GM12878 (cell line): ENCODE measurements around the gene ZNF813. TPM values are rescaled to one million over a fixed set of nuclear protein-coding genes. Genes with fewer than 3 reads are reported as not detected.
"Not testable (repeated sequence)": the region's sequence is repeated elsewhere in the genome, so short reads cannot be mapped to it uniquely, and the experiment has no call there.

Experiments
- ATAC-seq: fragments of 200-7000 bp; cut with Tn5 transposase; 3 replicates; pipeline ENCODE4 v1.9.1; 2020; ENCODE audit warnings: mild to moderate bottlenecking, moderate library complexity
- BruUV-seq: library from RNA; stranded (reverse); fragments of 400-500 nt; replicated peaks from 2 replicates; lab custom pipeline; 2021; lab: Mats Ljungman, UMichigan
- CTCF ChIA-PET: fragments of 300-600 bp; sonication (Branson Sonifier 250); formaldehyde crosslinking; extraction: SDS; loops from one replicate; lab custom pipeline; 2021; ENCODE audit warnings: inconsistent platforms; lab: Yijun Ruan, JAX
- POLR2A ChIA-PET: fragments of 350-600 bp; formaldehyde crosslinking; extraction: SDS; loops from one replicate; lab custom pipeline; 2021; ENCODE audit warnings: inconsistent platforms; lab: Charles Lee
- RAD21 ChIA-PET: fragments of 300-600 bp; sonication (Branson Sonifier 250); formaldehyde crosslinking; loops from one replicate; lab custom pipeline; 2023; ENCODE audit warnings: antibody characterized with exemption; ENCODE audit not compliant: unreplicated experiment; lab: Charles Lee
- SMC1A ChIA-PET: fragments of 300-600 bp; sonication (Branson Sonifier 250); formaldehyde crosslinking; loops from one replicate; lab custom pipeline; 2023; ENCODE audit not compliant: unreplicated experiment, uncharacterized antibody; lab: Charles Lee
- DNase-seq: peaks from one replicate; pipeline ENCODE4 v3.0.0-alpha.2; 2011; ENCODE audit warnings: low read depth, low spot score
- FAIRE-seq: peaks from 3 replicates; lab custom pipeline; 2011; peaks lifted over from hg19 to GRCh38; lab: Jason Lieb, UNC
- H2AFZ ChIP-seq: 2 replicates; pipeline ENCODE4 v1.6.0; 2011; ENCODE audit warnings: low read depth, low read length, control low read depth; ENCODE audit not compliant: control insufficient read depth
- H3K27ac ChIP-seq: 2 replicates; pipeline ENCODE4 v1.5.1; 2011; ENCODE audit warnings: control low read depth; ENCODE audit not compliant: control insufficient read depth, insufficient read depth
- H3K27me3 ChIP-seq, 2 experiments: replicated peaks in 1 of 2; 2 replicates each; pipeline versions ENCODE4 v1.6.0 to v1.6.1; 2011; ENCODE audit warnings: low read length in 1 of 2; ENCODE audit not compliant: control insufficient read depth in 2 of 2, insufficient read depth in 2 of 2
- H3K36me3 ChIP-seq, 2 experiments: 2 replicates each; pipeline ENCODE4 v1.5.1; 2011; ENCODE audit warnings: low read length in 1 of 2; ENCODE audit not compliant: control insufficient read depth in 2 of 2, insufficient read depth in 2 of 2
- H3K4me1 ChIP-seq: 2 replicates; pipeline ENCODE4 v1.6.1; 2011; ENCODE audit warnings: mild to moderate bottlenecking, low read length, moderate library complexity, mixed read lengths; ENCODE audit not compliant: control insufficient read depth, insufficient read depth
- H3K4me2 ChIP-seq: 2 replicates; pipeline ENCODE4 v1.6.0; 2011; ENCODE audit warnings: control low read depth; ENCODE audit not compliant: control insufficient read depth, insufficient read depth
- H3K4me3 ChIP-seq: fragments of 200-600 bp; sonication (generic); 2 replicates; pipeline ENCODE4 v1.5.1; 2016
- H3K79me2 ChIP-seq: 2 replicates; pipeline ENCODE4 v1.6.0; 2011; ENCODE audit warnings: low read length; ENCODE audit not compliant: control insufficient read depth, insufficient read depth
- H3K9ac ChIP-seq: 2 replicates; pipeline ENCODE4 v1.8.0; 2011; ENCODE audit warnings: low read length, control low read depth, mixed read lengths; ENCODE audit not compliant: control insufficient read depth, insufficient read depth
- H3K9me3 ChIP-seq: replicated peaks from 3 replicates; pipeline ENCODE4 v1.5.1; 2011; ENCODE audit warnings: mild to moderate bottlenecking, low read length; ENCODE audit not compliant: control insufficient read depth, insufficient read depth
- H4K20me1 ChIP-seq: 2 replicates; pipeline ENCODE4 v1.6.0; 2011; ENCODE audit not compliant: control insufficient read depth, insufficient read depth
- CHD1 ChIP-seq: IDR thresholded peaks from 2 replicates; pipeline ENCODE4 v1.6.1; 2012; ENCODE audit warnings: low read depth, low read length, improper control_type of control experiment
- E2F8 ChIP-seq: fragments of 450-650 bp; IDR thresholded peaks from 2 replicates; pipeline ENCODE4 v1.6.1; 2018; ENCODE audit warnings: mild to moderate bottlenecking, low read depth, moderate library complexity; ENCODE audit not compliant: partially characterized antibody
- MEF2A ChIP-seq: IDR thresholded peaks from 2 replicates; pipeline ENCODE4 v1.6.1; 2011; ENCODE audit warnings: low read depth, mild to moderate bottlenecking, low read length, moderate library complexity; ENCODE audit not compliant: insufficient read depth
- MXI1 ChIP-seq: fragments of 150-350 bp; IDR thresholded peaks from 2 replicates; pipeline ENCODE4 v1.6.1; 2011; ENCODE audit warnings: low read depth, mild to moderate bottlenecking, inconsistent platforms, low read length, improper control_type of control experiment
- WGBS: methylation state at CpG from one replicate; pipeline ENCODE4 v1.1.6; 2016; ENCODE audit warnings: low lambda C conversion rate; ENCODE audit not compliant: insufficient replicate concordance, insufficient coverage; ENCODE audit errors: missing lambda C conversion rate; 5-methylcytosine and 5-hydroxymethylcytosine counted together
- in situ Hi-C: fragments of 300-500 bp; cut with MboI; formaldehyde crosslinking; loops from 9 replicates; pipeline ENCODE4 v1.14.3; 2018; ENCODE audit warnings: mixed read lengths
- intact Hi-C: fragments of 100-400 bp; cut with micrococcal nuclease; formaldehyde crosslinking; loops from one replicate; pipeline ENCODE4 v1.14.2; 2022; ENCODE audit not compliant: unreplicated experiment
- polyA plus RNA-seq, 11 experiments: library from polyadenylated mRNA; depleted of rRNA in 4 of 11; unstranded in 6 of 11; stranded (reverse) in 5 of 11; fragments of >200 nt; fragmentation: Nextera tagmentation in 4 of 11; fragmentation: Illumina TruSeq in 1 of 11; extraction: Ambion mirVana in 4 of 11; extraction: Trizol in 1 of 11; gene quantifications; 1 replicate in 1 of 11; 2 replicates in 10 of 11; pipeline versions ENCODE4 v1.2.1 to v1.2.3, GENCODE V29; 2011 to 2016; ENCODE audit warnings: inconsistent platforms in 2 of 11, missing spikeins in 2 of 11, low read depth in 1 of 11
- total RNA-seq, 4 experiments: library from RNA; depleted of rRNA in 3 of 4; stranded (reverse); fragments of >200 nt in 3 of 4; fragmentation: Illumina TruSeq in 1 of 4; extraction: Trizol in 1 of 4; gene quantifications; 2 replicates each; pipeline versions ENCODE4 v1.2.1 to v1.2.3, GENCODE V29; 2013 to 2021

ZNF813 gene
- total and polyA plus RNA-seq, 10 of the 15 experiments (the other 5 are each of a cell fraction or from before 2014, with no cell fraction given), result 0.27 to 4.8 (median 2.6) TPM

GRCh38 chr19:53432088-53432661, 35.4 kb upstream of the ZNF813 start (continued):
- peak; percentile 31 for TF ChIP-seq E2F8
- no peak for TF ChIP-seq CHD1
- TF ChIP-seq MEF2A, result no peak
- TF ChIP-seq MXI1, result peak; percentile 6; the same call in 1 of the 2 replicates
- TF ChIP-seq, all 136 proteins: peak for 6

- SMC1A ChIA-PET, result not testable (repeated sequence)
These were observed 23.7 kb upstream of the ZNF813 start for GRCh38 chr19:53443809-53444208.

GRCh38 chr19:53447196-53447595, 20.3 kb upstream of the ZNF813 start:
- H2AFZ ChIP-seq, H3K79me2 ChIP-seq, BruUV-seq, FAIRE-seq, SMC1A ChIA-PET, CTCF ChIA-PET, intact Hi-C loops, H3K9ac ChIP-seq, ATAC-seq, H3K4me2 ChIP-seq, H3K4me1 ChIP-seq, in situ Hi-C loops, H3K27ac ChIP-seq, H3K27me3 ChIP-seq, H4K20me1 ChIP-seq, H3K4me3 ChIP-seq, POLR2A ChIA-PET, DNase-seq: not testable (repeated sequence)
- peaks cover 20% of the 10 kb centered on the region; the same call in 2 of the 3 replicates for H3K9me3 ChIP-seq
- 98% methylated on average over 5 of the region's 5 CpGs for WGBS
- RAD21 ChIA-PET, result interaction anchor here (0.6 kb wide), 1 partner anchor 781 kb away, joined by 3 read pairs; no protein-coding TSS in a partner anchor
- H3K36me3 ChIP-seq, result peaks cover 0 to 22% of the 10 kb centered on the region in 2 experiments

More at GRCh38 chr19:53443809-53444208, 23.7 kb upstream of the ZNF813 start:
- H3K4me2 ChIP-seq, H2AFZ ChIP-seq, BruUV-seq, intact Hi-C loops, H3K4me3 ChIP-seq, FAIRE-seq, H3K27me3 ChIP-seq, H3K4me1 ChIP-seq, in situ Hi-C loops, H3K79me2 ChIP-seq, H3K27ac ChIP-seq, H3K9ac ChIP-seq, CTCF ChIA-PET, RAD21 ChIA-PET, POLR2A ChIA-PET, DNase-seq, H4K20me1 ChIP-seq, ATAC-seq: not testable (repeated sequence)
- peaks cover 3 to 11% of the 10 kb centered on the region in 2 experiments for H3K36me3 ChIP-seq
- 94% methylated on average over 2 of the region's 2 CpGs for WGBS
- H3K9me3 ChIP-seq, result peaks cover 14% of the 10 kb centered on the region; the same call in 2 of the 3 replicates
